Measurements from ENCODE around the gene MTERF4. TPM values are rescaled to one million over a fixed set of nuclear protein-coding genes. Genes with fewer than 3 reads are reported as not detected.
A peak's percentile ranks its signal among the peaks of the same experiment; 100 is the strongest.

Gene MTERF4, protein sequence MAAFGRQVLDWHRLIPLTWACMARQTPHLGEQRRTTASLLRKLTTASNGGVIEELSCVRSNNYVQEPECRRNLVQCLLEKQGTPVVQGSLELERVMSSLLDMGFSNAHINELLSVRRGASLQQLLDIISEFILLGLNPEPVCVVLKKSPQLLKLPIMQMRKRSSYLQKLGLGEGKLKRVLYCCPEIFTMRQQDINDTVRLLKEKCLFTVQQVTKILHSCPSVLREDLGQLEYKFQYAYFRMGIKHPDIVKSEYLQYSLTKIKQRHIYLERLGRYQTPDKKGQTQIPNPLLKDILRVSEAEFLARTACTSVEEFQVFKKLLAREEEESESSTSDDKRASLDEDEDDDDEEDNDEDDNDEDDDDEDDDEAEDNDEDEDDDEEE
- total RNA-seq: 34.5 TPM
- polyA plus RNA-seq: 41.7 TPM
- long read RNA-seq, donor 1, partial matches to known transcripts: 0 of 4 reads
- long read RNA-seq, donor 1, other reads (novel, unspliced or antisense): 0 of 4 reads
- long read RNA-seq, donor 2, transcript MTERF4-202 (4 exons, 1,637 nt): major isoform, 9 of 18 reads
- long read RNA-seq, donor 2, partial matches to known transcripts: 0 of 18 reads
- long read RNA-seq, donor 2, other reads (novel, unspliced or antisense): 0 of 18 reads
- long read RNA-seq, donor 3, transcript MTERF4-202 (4 exons, 1,637 nt): major isoform, 13 of 26 reads
- long read RNA-seq, donor 3, transcript MTERF4-204 (3 exons, 802 nt): minor isoform, 5 of 26 reads
- long read RNA-seq, donor 3, partial matches to known transcripts: 0 of 26 reads
- long read RNA-seq, donor 3, other reads (novel, unspliced or antisense): 0 of 26 reads
- long read RNA-seq, donor 4, partial matches to known transcripts: 0 of 12 reads
- long read RNA-seq, donor 4, other reads (novel, unspliced or antisense): 0 of 12 reads
- long read RNA-seq, donor 5, transcript MTERF4-202 (4 exons, 1,637 nt): major isoform, 7 of 20 reads
- long read RNA-seq, donor 5, partial matches to known transcripts: 0 of 20 reads
- long read RNA-seq, donor 5, other reads (novel, unspliced or antisense): 0 of 20 reads
- long read RNA-seq, donor 6, partial matches to known transcripts: 0 of 9 reads
- long read RNA-seq, donor 6, other reads (novel, unspliced or antisense): 0 of 9 reads
- long read RNA-seq, donor 7, transcript MTERF4-202 (4 exons, 1,637 nt): major isoform, 12 of 19 reads
- long read RNA-seq, donor 7, partial matches to known transcripts: 0 of 19 reads
- long read RNA-seq, donor 7, other reads (novel, unspliced or antisense): 0 of 19 reads
- long read RNA-seq, donor 8, partial matches to known transcripts: 0 of 9 reads
- long read RNA-seq, donor 8, other reads (novel, unspliced or antisense): 0 of 9 reads
- long read RNA-seq, donor 9, partial matches to known transcripts: 0 of 6 reads
- long read RNA-seq, donor 9, other reads (novel, unspliced or antisense): 0 of 6 reads
- long read RNA-seq, donor 10, transcript MTERF4-202 (4 exons, 1,637 nt): major isoform, 5 of 9 reads
- long read RNA-seq, donor 10, partial matches to known transcripts: 0 of 9 reads
- long read RNA-seq, donor 10, other reads (novel, unspliced or antisense): 0 of 9 reads

DNA sequence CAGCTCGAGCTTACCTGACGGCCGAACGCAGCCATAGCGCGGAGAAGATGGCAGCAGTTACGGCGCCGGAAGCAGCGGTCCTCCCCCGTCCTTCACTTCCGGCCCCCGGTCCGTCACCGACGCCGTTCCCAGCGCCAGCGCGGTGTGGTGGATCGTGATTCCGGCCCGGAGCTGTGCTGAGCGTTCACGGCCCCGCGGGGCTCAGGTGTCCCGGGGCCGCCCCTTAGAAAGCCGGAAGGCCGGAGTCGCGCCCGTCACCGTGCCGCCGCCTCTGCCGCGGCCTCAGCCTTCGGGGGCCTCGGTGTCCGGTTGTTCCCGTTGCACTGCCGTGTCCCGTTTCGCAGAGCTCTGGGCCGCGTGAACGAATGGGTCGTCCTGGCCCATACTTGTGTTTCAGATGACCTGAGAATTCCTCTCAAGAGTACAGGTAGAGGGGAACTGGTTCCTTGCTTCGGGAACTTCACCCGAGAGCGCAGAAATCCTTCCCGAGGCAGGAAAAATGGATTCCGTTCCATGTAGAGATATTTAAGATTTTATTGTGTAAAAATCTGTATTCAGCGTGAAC is at the start of gene MTERF4:
TSS of gene MTERF4 (minus strand) at position 49 of the 565 bp plus-strand sequence. CDS start at position 35, 14 bp downstream.
- peak; percentile 52 to 91 (median 80) for DNase-seq (ENCODE audit: low read depth in 6 of 9, low spot score in 9 of 9)
- under 1% methylated on average over 56 of the region's 56 CpGs for WGBS

DNA sequence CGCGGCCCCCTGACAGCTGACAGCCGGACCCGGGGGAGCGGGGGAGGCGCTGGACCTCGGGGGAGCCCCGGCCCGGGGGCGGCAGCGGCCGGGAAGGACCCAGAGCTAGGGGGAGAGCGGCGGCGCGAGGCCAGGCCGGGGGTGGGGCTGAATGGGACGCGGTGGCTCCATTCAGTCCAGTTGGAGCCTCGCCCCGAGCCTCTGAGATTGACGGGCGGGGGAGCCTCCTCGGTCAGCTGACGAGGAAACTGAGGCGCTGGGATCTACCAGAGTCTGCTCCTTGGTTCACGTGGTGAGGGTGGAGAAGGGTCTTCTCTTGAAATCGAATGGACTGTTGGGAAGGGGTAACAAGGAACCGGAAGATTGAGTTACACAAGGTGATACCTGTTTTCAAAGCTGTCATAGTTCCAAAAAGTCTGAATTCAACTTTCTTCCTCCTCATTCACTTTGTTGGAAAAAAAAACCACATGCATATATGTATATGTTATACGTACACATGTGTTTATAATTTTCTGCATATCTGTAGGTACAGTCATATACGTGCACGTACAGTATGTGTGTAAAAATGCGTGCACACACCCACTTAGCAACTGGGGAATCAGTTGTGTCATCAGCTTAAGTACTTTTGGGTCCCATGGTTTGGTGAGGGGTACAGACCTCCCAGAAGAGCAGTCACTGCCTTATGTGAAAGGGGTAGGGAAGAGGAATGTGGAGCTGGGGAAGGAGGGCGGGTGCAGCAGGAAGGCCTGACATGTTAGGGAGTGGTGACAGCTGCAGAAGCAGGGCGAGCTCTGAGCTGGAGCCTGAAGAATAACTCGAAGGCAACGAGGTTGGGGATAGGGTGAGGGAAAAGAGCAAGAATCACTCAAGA is 48.8 kb upstream of the MTERF4 start:
- 18% methylated on average over 37 of the region's 37 CpGs for WGBS

More for the DNA sequence above, at the start of gene MTERF4:
- Histone ChIP-seq H3K4me1 (ENCODE audit: control insufficient read depth in 2 of 2, insufficient read depth in 2 of 2, low read length in 2 of 2) (peaks cover 12 to 13% of the 10 kb centered on the region in 2 donors), H3K4me3 (ENCODE audit: low read length in 2 of 2) (peak within 1 kb of the TSS; percentile 86 to 90), H3K9me3 (ENCODE audit: control insufficient read depth in 2 of 2, insufficient read depth in 1 of 2, low read length in 1 of 2) (no peaks in the 10 kb centered on the region), H3K27ac (ENCODE audit: low read depth in 1 of 2, low read length in 1 of 2) (peak within 1 kb of the TSS; percentile 85 to 93), H3K27me3 (ENCODE audit: control insufficient read depth in 2 of 2, insufficient read depth in 1 of 2, low read length in 1 of 2) (no peaks in the 10 kb centered on the region), H3K36me3 (ENCODE audit: control insufficient read depth in 2 of 2, insufficient read depth in 2 of 2, low read length in 1 of 2) (peaks cover 13 to 35% of the 10 kb centered on the region in 2 donors)

DNA sequence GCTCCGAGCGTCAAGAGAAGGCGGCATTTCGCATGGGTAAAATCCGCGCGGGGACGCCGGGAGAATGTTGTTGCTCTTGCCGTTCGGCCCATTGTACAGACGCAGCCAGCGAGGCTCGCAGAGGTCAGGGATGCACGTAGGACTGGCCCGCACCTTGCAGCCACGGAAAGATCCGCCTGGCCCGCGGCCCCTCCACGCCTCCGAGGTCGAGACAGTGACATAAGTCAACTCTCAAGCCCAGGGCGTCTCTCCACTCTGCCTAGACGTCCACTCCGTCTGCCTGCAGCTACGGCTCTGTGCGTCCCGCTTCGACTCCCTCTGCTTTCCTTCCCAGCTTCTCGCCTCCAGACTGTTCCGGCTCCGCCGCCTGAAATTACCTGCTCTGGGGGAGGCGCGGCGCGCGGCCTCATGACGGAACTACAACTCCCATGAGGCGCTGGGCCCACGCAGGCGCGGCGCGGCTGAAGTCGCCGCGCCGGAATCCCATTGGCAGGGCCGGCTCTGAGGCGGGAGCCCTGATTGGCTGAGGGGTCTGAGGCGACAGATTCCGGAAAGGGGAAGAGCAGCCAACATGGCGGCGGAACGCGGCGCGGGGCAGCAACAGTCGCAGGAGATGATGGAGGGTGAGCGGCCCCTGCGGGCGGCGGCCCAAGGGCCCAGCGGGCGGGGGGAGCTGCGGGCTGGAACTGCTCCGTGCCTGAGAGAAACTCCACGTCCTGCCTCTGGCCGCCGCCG is 48.0 kb upstream of the MTERF4 start, which contains the start of gene PPP1R7:
TSS of gene PPP1R7 (plus strand) at position 543 of the 735 bp plus-strand sequence. CDS start at position 572, 29 bp downstream.
- H3K27ac ChIP-seq (ENCODE audit: low read depth in 1 of 2, low read length in 1 of 2): peak within 1 kb of the TSS; percentile 62 to 77
- under 1% methylated on average over 73 of the region's 73 CpGs for WGBS
- peaks cover 15 to 17% of the 10 kb centered on the region in 2 donors for H3K4me1 ChIP-seq (ENCODE audit: control insufficient read depth in 2 of 2, insufficient read depth in 2 of 2, low read length in 2 of 2)
- DNase-seq (ENCODE audit: low read depth in 6 of 9, low spot score in 9 of 9): peak; percentile 85 to 96 (median 90)
- peak within 1 kb of the TSS; percentile 75 to 95 for H3K4me3 ChIP-seq (ENCODE audit: low read length in 2 of 2)
- peaks cover 8% of the 10 kb centered on the region in 2 donors for H3K36me3 ChIP-seq (ENCODE audit: control insufficient read depth in 2 of 2, insufficient read depth in 2 of 2, low read length in 1 of 2)
- no peaks in the 10 kb centered on the region for H3K9me3 ChIP-seq (ENCODE audit: control insufficient read depth in 2 of 2, insufficient read depth in 1 of 2, low read length in 1 of 2)
- peaks cover 0 to 2% of the 10 kb centered on the region in 2 donors for H3K27me3 ChIP-seq (ENCODE audit: control insufficient read depth in 2 of 2, insufficient read depth in 1 of 2, low read length in 1 of 2)

More for the DNA sequence above, 48.8 kb upstream of the MTERF4 start:
- Histone ChIP-seq H3K36me3 (ENCODE audit: control insufficient read depth in 2 of 2, insufficient read depth in 2 of 2, low read length in 1 of 2) (peaks cover 9 to 10% of the 10 kb centered on the region in 2 donors), H3K4me1 (ENCODE audit: control insufficient read depth in 2 of 2, insufficient read depth in 2 of 2, low read length in 2 of 2) (peaks cover 15 to 17% of the 10 kb centered on the region in 2 donors), H3K9me3 (ENCODE audit: control insufficient read depth in 2 of 2, insufficient read depth in 1 of 2, low read length in 1 of 2) (no peaks in the 10 kb centered on the region), H3K27me3 (ENCODE audit: control insufficient read depth in 2 of 2, insufficient read depth in 1 of 2, low read length in 1 of 2) (peaks cover 0 to 2% of the 10 kb centered on the region in 2 donors), H3K27ac (ENCODE audit: low read depth in 1 of 2, low read length in 1 of 2) (peak overlapping the region in 1 of 2 donors; percentile 77), H3K4me3 (ENCODE audit: low read length in 2 of 2) (peak overlapping the region; percentile 75 to 95)
- no peak for DNase-seq (ENCODE audit: low read depth in 6 of 9, low spot score in 9 of 9)

GRCh38 chr2:241149675-241149924 is 47.5 kb upstream of the MTERF4 start:
- Histone ChIP-seq H3K4me1 (ENCODE audit: control insufficient read depth in 2 of 2, insufficient read depth in 2 of 2, low read length in 2 of 2) (peaks cover 15 to 17% of the 10 kb centered on the region in 2 donors), H3K36me3 (ENCODE audit: control insufficient read depth in 2 of 2, insufficient read depth in 2 of 2, low read length in 1 of 2) (peaks cover 4 to 5% of the 10 kb centered on the region in 2 donors), H3K4me3 (ENCODE audit: low read length in 2 of 2) (peak overlapping the region; percentile 75 to 95), H3K9me3 (ENCODE audit: control insufficient read depth in 2 of 2, insufficient read depth in 1 of 2, low read length in 1 of 2) (no peaks in the 10 kb centered on the region), H3K27me3 (ENCODE audit: control insufficient read depth in 2 of 2, insufficient read depth in 1 of 2, low read length in 1 of 2) (peaks cover 0 to 2% of the 10 kb centered on the region in 2 donors), H3K27ac (ENCODE audit: low read depth in 1 of 2, low read length in 1 of 2) (peak overlapping the region; percentile 55 to 62)
- DNase-seq (ENCODE audit: low read depth in 6 of 9, low spot score in 9 of 9): no peak
- under 1% methylated on average over 23 of the region's 23 CpGs for WGBS

DNA sequence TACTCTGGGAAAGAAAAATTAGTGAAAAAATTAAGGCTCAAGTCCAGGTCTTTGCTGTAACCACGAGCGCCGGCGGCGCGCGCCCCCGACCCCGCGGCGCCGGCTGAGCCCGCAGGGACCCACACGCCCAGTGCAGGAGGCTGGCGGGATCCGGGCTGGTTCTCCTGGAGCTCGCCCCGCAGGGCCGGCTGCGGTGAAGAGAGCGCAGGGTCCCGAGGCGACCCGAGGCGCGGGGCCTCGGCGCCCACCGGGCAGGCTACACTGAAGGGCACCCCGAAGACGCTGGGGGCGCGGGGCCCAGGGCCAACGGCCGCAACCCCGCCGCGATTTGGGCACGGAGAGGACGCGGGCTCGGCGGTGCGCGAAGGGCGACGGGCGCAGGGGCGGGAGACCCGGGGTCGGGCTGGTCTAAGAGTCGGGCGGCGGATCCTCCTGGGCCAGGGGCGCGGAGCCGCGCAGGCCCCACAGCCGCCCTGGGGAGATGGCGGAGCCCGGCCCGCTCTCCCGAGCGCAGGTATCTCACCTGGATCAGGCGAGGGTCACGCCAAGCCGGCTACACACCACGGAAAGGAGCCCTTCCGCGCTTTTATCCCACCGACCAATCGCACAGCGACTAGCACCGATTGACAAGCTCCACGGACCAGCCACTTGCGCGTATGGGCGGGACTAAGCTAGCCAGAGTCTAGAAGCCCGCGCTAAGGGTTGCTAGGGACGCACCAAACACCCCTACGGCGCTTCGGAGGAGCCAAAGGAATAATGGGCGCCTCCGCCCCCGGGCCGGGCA is 47.0 kb upstream of the MTERF4 start, which contains the start of gene PASK:
TSS of gene PASK (minus strand) at position 582 of the 784 bp plus-strand sequence. CDS start 6,440 bp downstream, outside the sequence.
- Histone ChIP-seq H3K4me3 (ENCODE audit: low read length in 2 of 2) (peak within 1 kb of the TSS; percentile 75 to 95), H3K9me3 (ENCODE audit: control insufficient read depth in 2 of 2, insufficient read depth in 1 of 2, low read length in 1 of 2) (no peaks in the 10 kb centered on the region), H3K36me3 (ENCODE audit: control insufficient read depth in 2 of 2, insufficient read depth in 2 of 2, low read length in 1 of 2) (peaks cover 4 to 5% of the 10 kb centered on the region in 2 donors), H3K4me1 (ENCODE audit: control insufficient read depth in 2 of 2, insufficient read depth in 2 of 2, low read length in 2 of 2) (peaks cover 15 to 17% of the 10 kb centered on the region in 2 donors), H3K27ac (ENCODE audit: low read depth in 1 of 2, low read length in 1 of 2) (peak within 1 kb of the TSS; percentile 55 to 62), H3K27me3 (ENCODE audit: control insufficient read depth in 2 of 2, insufficient read depth in 1 of 2, low read length in 1 of 2) (peaks cover 0 to 2% of the 10 kb centered on the region in 2 donors)
- peak; percentile 77 to 96 (median 91) for DNase-seq (ENCODE audit: low read depth in 6 of 9, low spot score in 9 of 9)
- under 1% methylated on average over 88 of the region's 88 CpGs for WGBS

DNA sequence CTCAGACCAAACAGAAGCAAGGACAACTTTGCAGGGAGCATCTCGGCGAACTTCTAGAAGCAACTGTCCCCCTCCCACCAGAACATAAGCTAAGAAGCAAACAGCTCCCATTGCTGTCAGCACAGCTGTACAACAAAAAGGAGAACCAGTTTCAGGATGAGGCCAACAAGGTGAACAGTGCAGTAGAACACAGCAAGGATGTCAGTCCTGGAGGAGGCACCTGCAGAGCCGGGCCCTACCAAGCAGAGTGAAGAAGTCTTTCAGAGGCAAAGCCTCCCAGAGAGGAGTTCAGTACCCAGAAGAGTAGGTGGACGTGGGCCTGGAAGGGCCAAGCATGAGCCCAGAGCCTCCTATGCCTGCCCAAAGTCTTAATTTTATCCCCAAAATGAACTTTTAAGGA is 46.2 kb upstream of the MTERF4 start:
- DNase-seq (ENCODE audit: low read depth in 6 of 9, low spot score in 9 of 9): peak in 1 of 9 donors; percentile 7
- Histone ChIP-seq H3K9me3 (ENCODE audit: control insufficient read depth in 2 of 2, insufficient read depth in 1 of 2, low read length in 1 of 2) (no peaks in the 10 kb centered on the region), H3K4me3 (ENCODE audit: low read length in 2 of 2) (peak overlapping the region in 1 of 2 donors; percentile 75), H3K36me3 (ENCODE audit: control insufficient read depth in 2 of 2, insufficient read depth in 2 of 2, low read length in 1 of 2) (peaks cover 0 to 3% of the 10 kb centered on the region in 2 donors), H3K4me1 (ENCODE audit: control insufficient read depth in 2 of 2, insufficient read depth in 2 of 2, low read length in 2 of 2) (peaks cover 15 to 17% of the 10 kb centered on the region in 2 donors), H3K27me3 (ENCODE audit: control insufficient read depth in 2 of 2, insufficient read depth in 1 of 2, low read length in 1 of 2) (peaks cover 0 to 2% of the 10 kb centered on the region in 2 donors), H3K27ac (ENCODE audit: low read depth in 1 of 2, low read length in 1 of 2) (no peak overlapping the region)
- 87% methylated on average over 4 of the region's 4 CpGs for WGBS
